Measurements from ENCODE around the gene NF1. TPM values are rescaled to one million over a fixed set of nuclear protein-coding genes. Genes with fewer than 3 reads are reported as not detected.
A peak's percentile ranks its signal among the peaks of the same experiment; 100 is the strongest.

Gene NF1
- total RNA-seq, 2 donors from 2014 or later, result 33.6 to 39.1 TPM

- DNase-seq (ENCODE audit: low spot score in 2 of 2) (no peak), ATAC-seq (no peak)
- no peak overlapping the region for H3K27ac Mint-ChIP-seq
- H3K36me3 Mint-ChIP-seq, result no peaks in the 10 kb centered on the region
- H3K9me3 Mint-ChIP-seq, result no peaks in the 10 kb centered on the region
Measured at GRCh38 chr17:31401456-31402254, 306.9 kb downstream of the NF1 start.

- DNase-seq (ENCODE audit: low spot score in 2 of 2) (no peak), ATAC-seq (no peak)
- Mint-ChIP-seq H3K27ac (no peak overlapping the region), H3K9me3 (no peaks in the 10 kb centered on the region), H3K36me3 (no peaks in the 10 kb centered on the region)
Measured at GRCh38 chr17:31404028-31404949, 309.5 kb downstream of the NF1 start.

- H3K27ac Mint-ChIP-seq, result no peak overlapping the region
- H3K36me3 Mint-ChIP-seq, result no peaks in the 10 kb centered on the region
- ATAC-seq, result no peak
- H3K9me3 Mint-ChIP-seq, result no peaks in the 10 kb centered on the region
- DNase-seq (ENCODE audit: low spot score in 2 of 2), result no peak
Measured at GRCh38 chr17:31405890-31406371, 311.2 kb downstream of the NF1 start.

GRCh38 chr17:31408586-31408985 lies 313.8 kb downstream of the NF1 start:
- Mint-ChIP-seq H3K9me3 (no peaks in the 10 kb centered on the region), H3K36me3 (no peaks in the 10 kb centered on the region), H3K27ac (no peak overlapping the region)
- ATAC-seq (no peak), DNase-seq (ENCODE audit: low spot score in 2 of 2) (no peak)

DNA sequence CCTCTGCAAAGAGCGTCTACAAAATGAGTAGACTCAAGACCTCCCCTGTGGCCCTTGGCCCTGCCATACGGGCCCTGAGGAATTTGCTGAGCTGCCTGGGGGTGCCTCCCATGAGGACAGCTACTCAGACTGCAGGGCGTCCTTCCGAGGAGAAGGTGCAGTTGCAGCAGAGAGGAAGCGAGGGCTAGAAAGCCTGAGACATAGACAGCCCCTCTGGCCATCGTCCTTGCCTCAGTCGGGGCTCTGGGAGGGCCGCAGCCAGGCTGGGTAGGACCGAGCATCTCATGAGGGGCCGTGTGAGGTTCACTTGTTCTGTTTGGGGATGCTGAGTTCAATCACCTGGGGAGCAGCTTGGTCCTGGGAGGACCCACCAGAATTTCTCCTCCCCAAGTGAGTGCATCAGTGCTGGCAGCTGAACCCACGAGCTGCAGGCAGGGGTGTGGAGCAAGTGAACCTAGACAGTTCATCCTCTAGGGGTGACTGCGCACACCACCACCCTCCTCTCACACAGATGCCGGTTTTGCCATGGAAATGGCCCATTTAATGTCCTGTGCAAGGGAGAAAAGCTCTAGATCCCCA lies 317.0 kb downstream of the NF1 start:
- H3K36me3 Mint-ChIP-seq, result no peaks in the 10 kb centered on the region
- H3K27ac Mint-ChIP-seq, result no peak overlapping the region
- no peak for ATAC-seq
- DNase-seq (ENCODE audit: low spot score in 2 of 2), result no peak
- no peaks in the 10 kb centered on the region for H3K9me3 Mint-ChIP-seq

GRCh38 chr17:31412511-31412910 lies 317.7 kb downstream of the NF1 start:
- no peak for ATAC-seq
- DNase-seq (ENCODE audit: low spot score in 2 of 2), result no peak
- no peaks in the 10 kb centered on the region for H3K9me3 Mint-ChIP-seq
- no peak overlapping the region for H3K27ac Mint-ChIP-seq
- H3K36me3 Mint-ChIP-seq, result no peaks in the 10 kb centered on the region

- no peak for DNase-seq (ENCODE audit: low spot score in 2 of 2)
- Mint-ChIP-seq H3K27ac (no peak overlapping the region), H3K9me3 (no peaks in the 10 kb centered on the region), H3K36me3 (no peaks in the 10 kb centered on the region)
- no peak for ATAC-seq
Measured at GRCh38 chr17:31413081-31413799, 318.5 kb downstream of the NF1 start.

DNA sequence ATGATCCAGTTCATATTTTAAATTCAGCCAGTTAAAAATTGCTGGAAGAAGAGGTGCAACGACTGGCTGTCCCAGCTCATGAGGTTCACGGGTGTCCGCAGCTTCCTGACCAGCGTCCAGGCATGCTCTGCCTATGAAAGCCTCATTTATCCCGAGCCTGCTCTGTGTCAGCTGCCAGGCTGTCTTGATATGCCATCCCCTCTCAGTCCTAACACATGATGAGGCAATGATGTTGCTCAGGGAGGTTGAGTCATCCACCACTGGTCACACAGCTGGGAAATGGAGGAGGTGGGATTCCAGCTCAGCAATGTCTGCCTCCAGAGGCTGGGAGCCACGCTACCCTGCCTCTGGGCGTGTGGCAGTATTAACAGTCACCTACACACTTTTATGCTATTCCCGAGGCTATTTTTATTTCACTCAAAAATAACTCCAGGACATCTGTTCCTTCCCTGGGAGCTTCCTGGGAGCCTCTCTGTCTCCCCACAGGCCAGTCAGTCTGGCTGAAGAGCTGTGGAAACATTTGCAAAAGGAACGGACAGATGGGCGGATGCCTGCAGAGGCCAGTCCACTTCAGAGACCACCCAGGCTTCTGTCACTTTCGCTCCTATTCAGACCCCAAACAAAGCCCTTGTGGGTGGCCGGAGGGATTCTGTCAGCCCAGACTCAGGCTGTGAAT lies 319.2 kb downstream of the NF1 start:
- no peak for ATAC-seq
- Mint-ChIP-seq H3K9me3 (no peaks in the 10 kb centered on the region), H3K27ac (no peak overlapping the region), H3K36me3 (no peaks in the 10 kb centered on the region)
- DNase-seq (ENCODE audit: low spot score in 2 of 2), result no peak

DNA sequence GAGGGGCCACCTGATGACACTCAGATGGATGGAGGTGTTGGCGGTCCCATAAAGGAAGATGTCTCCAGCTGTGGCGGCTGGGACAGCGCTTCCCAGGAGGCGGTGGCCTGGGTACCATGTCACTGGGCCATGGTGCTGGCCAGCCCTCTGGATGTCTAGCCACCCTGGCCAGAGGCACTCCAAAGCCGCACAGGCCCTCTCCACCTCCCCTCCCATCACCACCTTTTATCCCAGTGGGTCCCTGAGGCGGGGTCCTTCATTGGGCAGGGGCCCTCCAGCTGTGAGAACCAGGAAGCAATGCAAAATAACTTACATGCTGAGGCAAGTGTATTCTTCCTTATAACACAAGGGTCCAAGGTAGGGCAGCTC lies 319.8 kb downstream of the NF1 start:
- Mint-ChIP-seq H3K36me3 (no peaks in the 10 kb centered on the region), H3K9me3 (no peaks in the 10 kb centered on the region), H3K27ac (no peak overlapping the region)
- ATAC-seq, result no peak
- no peak for DNase-seq (ENCODE audit: low spot score in 2 of 2)

GRCh38 chr17:31415004-31415454 lies 320.3 kb downstream of the NF1 start:
- DNase-seq (ENCODE audit: low spot score in 2 of 2), result no peak
- Mint-ChIP-seq H3K36me3 (no peaks in the 10 kb centered on the region), H3K27ac (no peak overlapping the region), H3K9me3 (no peaks in the 10 kb centered on the region)
- ATAC-seq, result no peak

- DNase-seq (ENCODE audit: low spot score in 2 of 2), result no peak
- Mint-ChIP-seq H3K9me3 (no peaks in the 10 kb centered on the region), H3K27ac (no peak overlapping the region), H3K36me3 (no peaks in the 10 kb centered on the region)
- ATAC-seq, result no peak
Measured at GRCh38 chr17:31415640-31416502, 321.1 kb downstream of the NF1 start.

DNA sequence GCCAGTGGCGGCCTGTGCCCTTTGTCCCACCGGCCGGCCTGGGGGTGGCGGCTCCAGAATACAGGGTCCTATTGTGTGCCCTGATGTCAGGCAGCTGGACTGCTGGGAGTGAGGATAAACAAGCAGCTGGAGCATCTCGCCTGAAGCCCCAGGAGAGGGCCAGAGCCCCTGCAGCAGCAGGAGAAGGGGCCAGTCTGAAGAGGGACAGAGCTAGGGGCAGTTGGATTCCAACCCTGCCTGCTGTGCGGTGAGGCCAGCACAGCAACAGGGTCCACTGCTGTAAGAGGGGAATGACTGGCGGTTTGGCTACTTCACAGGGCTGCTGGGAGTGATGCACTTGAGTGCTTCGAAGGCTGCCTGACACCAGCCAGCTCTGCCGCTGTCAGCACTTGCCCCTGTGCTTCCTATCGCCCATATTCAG lies 321.7 kb downstream of the NF1 start:
- no peak for DNase-seq (ENCODE audit: low spot score in 2 of 2)
- ATAC-seq, result no peak
- no peaks in the 10 kb centered on the region for H3K9me3 Mint-ChIP-seq
- no peak overlapping the region for H3K27ac Mint-ChIP-seq
- no peaks in the 10 kb centered on the region for H3K36me3 Mint-ChIP-seq

- Mint-ChIP-seq H3K36me3 (no peaks in the 10 kb centered on the region), H3K9me3 (no peaks in the 10 kb centered on the region), H3K27ac (no peak overlapping the region)
- DNase-seq (ENCODE audit: low spot score in 2 of 2), result no peak
- ATAC-seq, result no peak
Measured at GRCh38 chr17:31417051-31417792, 322.4 kb downstream of the NF1 start.

GRCh38 chr17:31418773-31419350 lies 324.1 kb downstream of the NF1 start:
- Mint-ChIP-seq H3K9me3 (peaks cover 0 to 5% of the 10 kb centered on the region in 2 donors), H3K27ac (peak overlapping the region in 1 of 2 donors; percentile 22), H3K36me3 (peaks cover 0 to 6% of the 10 kb centered on the region in 2 donors)
- DNase-seq (ENCODE audit: low spot score in 2 of 2) (no peak), ATAC-seq (no peak)
